ENCODE data around the gene MSI2.

The MSI2 gene

DNA sequence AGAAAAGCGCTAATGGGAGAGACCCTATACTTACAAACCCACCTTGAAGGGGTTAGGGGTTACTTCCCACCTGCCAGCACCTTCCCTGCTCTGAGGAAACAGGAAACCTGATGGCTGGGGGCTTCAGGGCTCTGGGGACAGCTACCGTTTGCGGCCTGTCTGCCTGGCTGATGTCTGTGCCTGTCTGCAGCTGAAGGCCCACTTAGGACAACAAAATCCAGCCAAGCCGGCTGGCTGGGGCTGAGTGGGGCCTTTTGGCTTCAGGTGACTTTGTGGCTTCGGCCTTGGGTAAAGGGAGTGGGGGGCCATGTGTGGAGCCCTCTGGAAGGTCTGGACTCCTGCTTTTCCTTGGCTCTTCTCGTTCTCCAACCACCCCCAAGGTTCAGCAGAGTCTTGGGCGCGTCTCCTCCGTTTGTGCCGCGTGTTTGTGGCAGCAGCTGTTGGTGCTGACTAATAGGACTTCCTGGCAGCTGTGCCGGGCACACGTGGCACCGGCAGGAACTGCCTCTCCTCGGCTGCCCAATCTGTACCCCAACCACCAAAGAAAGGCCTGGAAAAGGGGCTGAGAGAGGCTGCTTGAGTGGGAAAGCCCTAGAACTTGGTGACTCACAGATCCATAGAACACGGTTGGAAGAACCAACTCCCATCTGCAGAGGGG is 186.7 kb downstream of the MSI2 start:
- no peaks in the 10 kb centered on the region for H3K27me3 ChIP-seq (ENCODE audit: insufficient read depth, low read length)
- peaks cover 57% of the 10 kb centered on the region for H3K4me1 ChIP-seq (ENCODE audit: insufficient read depth, low read length)
- H2AFZ ChIP-seq (ENCODE audit: low read depth, low read length) = no peak overlapping the region
- H3K4me3 ChIP-seq (ENCODE audit: low read length) = no peak overlapping the region
- H3K9me3 ChIP-seq (ENCODE audit: low read length) = no peaks in the 10 kb centered on the region
- no peaks in the 10 kb centered on the region for H3K36me3 ChIP-seq (ENCODE audit: insufficient read depth, low read length)

DNA sequence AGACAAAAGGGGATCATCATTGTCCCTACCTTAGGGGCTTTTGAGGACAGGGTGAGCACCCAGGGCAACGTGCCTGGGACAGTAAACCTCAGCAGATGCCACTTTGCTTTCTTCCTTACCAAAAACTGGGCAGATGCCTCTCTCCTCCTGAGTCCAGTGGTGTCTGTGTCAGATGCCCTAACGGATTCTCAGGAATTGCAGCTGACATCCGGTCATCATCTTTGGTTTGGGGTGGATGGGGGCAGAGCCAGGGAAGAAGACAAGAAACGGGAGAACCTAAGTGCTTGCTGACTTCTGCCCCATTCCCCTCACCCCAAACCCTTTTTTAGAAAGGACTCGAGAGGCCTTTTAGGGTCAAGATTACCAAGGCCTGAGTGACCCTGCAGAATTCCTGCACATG is 187.5 kb downstream of the MSI2 start:
- Histone ChIP-seq H3K4me1 (ENCODE audit: insufficient read depth, low read length) (peaks cover 57% of the 10 kb centered on the region), H3K36me3 (ENCODE audit: insufficient read depth, low read length) (no peaks in the 10 kb centered on the region), H2AFZ (ENCODE audit: low read depth, low read length) (no peak overlapping the region), H3K4me3 (ENCODE audit: low read length) (no peak overlapping the region), H3K27me3 (ENCODE audit: insufficient read depth, low read length) (no peaks in the 10 kb centered on the region), H3K9me3 (ENCODE audit: low read length) (no peaks in the 10 kb centered on the region)

DNA sequence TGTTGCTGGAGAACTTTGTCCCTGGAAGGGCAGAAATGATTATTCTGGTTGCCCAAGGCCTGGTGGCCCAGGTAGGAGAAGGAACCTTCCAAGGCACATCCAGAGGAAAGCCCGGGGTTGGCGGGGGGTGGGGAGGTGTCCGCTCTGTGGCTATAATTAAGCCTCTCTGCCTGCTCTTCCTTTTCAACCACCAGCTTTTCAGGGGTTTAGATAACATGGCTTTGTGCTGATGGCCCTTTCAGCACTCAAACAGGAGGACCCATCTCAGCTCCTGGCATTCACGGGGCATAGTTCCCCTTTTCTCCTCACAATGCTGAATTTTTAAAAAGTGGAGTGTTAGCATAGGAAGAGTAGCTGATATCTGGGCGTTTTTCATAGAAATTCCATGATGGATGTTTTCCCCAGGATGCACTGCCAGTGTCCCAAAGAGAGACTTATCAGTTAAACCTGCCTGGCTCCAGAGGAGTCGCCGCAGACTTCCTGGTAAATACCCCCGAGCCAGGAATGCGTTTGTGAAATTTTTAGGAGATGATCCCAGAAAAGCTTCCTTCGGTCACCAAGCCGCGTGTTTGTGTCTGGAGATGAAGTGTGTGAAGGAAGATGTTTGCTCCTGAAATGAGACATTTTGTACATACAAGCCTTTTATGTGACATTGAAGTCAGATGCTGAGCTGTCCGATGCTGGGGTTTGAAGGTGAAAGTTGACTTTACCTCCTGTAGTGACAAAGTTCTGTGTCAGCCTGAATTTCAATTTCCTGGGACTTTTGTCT is 188.5 kb downstream of the MSI2 start:
- Histone ChIP-seq H3K9me3 (ENCODE audit: low read length) (no peaks in the 10 kb centered on the region), H3K4me1 (ENCODE audit: insufficient read depth, low read length) (peaks cover 57% of the 10 kb centered on the region)

DNA sequence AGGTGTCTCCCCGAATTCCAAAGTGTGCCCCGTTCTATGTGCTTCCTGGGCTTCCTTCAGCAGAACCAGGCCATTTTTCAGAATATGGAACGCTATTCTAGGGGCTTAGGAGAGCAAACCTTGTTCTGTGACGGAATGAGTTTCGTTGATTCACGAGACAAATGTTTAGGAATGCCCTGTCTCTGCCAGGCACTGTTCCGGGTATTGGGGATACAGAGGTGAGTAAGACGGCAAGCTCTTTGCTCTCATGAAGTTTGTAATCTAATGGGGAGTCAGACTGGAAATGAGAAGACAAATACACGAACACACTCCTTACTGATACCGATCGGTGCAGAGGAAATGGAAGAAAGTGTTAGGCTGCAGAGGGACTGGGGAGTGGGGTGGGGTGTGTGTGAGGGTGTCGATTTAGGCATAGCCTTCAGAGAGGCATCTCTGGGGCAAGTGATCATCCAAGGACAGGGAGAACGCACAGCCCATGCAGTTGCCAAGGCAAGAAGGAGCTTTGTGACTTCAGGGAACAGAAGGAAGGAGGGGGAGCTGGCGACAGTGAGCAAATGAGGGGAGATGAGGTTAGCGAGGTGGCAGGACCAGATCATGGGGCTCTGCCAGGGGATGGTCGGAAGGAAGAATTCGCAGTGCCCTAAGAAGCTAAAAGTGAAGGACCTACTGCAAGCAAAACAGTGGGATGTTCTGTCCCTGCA is 189.6 kb downstream of the MSI2 start:
- H2AFZ ChIP-seq (ENCODE audit: low read depth, low read length) = no peak overlapping the region
- no peaks in the 10 kb centered on the region for H3K36me3 ChIP-seq (ENCODE audit: insufficient read depth, low read length)
- no peak overlapping the region for H3K4me3 ChIP-seq (ENCODE audit: low read length)
- H3K9me3 ChIP-seq (ENCODE audit: low read length) = no peaks in the 10 kb centered on the region
- H3K27me3 ChIP-seq (ENCODE audit: insufficient read depth, low read length) = no peaks in the 10 kb centered on the region
- peaks cover 46% of the 10 kb centered on the region for H3K4me1 ChIP-seq (ENCODE audit: insufficient read depth, low read length)

More for the DNA sequence above, 188.5 kb downstream of the MSI2 start:
- no peak overlapping the region for H2AFZ ChIP-seq (ENCODE audit: low read depth, low read length)
- no peaks in the 10 kb centered on the region for H3K36me3 ChIP-seq (ENCODE audit: insufficient read depth, low read length)
- no peaks in the 10 kb centered on the region for H3K27me3 ChIP-seq (ENCODE audit: insufficient read depth, low read length)
- no peak overlapping the region for H3K4me3 ChIP-seq (ENCODE audit: low read length)

DNA sequence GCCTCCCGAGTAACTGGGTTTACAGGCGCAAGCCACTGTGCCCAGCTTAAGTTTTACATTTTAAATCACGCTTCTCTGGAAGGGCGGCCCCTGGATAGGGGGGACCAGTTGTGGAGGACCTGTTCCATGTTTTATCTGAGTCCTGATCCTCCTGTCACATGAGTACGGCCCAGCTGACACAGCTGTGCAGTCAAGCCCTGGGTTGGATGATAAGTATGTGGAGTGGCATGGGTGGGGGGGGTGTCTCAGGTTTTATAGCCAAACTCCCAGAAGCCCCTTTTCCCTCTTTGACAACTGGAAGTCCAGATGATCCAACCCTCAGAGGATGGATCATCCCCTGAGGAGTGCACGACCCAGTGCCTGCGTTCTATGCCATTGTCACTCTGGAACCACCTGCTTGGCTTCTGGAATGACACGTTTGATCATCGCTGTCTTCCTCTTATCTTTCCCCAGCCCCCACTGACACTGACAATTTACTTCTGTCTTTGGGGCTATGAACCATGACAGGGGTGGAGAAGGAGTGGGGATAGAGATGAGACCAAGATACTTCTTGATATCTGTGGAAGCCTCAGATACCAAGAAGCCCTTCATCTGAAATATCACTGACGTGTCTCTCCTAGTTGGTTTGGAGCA is 191.2 kb downstream of the MSI2 start:
- H2AFZ ChIP-seq (ENCODE audit: low read depth, low read length) = no peak overlapping the region

DNA sequence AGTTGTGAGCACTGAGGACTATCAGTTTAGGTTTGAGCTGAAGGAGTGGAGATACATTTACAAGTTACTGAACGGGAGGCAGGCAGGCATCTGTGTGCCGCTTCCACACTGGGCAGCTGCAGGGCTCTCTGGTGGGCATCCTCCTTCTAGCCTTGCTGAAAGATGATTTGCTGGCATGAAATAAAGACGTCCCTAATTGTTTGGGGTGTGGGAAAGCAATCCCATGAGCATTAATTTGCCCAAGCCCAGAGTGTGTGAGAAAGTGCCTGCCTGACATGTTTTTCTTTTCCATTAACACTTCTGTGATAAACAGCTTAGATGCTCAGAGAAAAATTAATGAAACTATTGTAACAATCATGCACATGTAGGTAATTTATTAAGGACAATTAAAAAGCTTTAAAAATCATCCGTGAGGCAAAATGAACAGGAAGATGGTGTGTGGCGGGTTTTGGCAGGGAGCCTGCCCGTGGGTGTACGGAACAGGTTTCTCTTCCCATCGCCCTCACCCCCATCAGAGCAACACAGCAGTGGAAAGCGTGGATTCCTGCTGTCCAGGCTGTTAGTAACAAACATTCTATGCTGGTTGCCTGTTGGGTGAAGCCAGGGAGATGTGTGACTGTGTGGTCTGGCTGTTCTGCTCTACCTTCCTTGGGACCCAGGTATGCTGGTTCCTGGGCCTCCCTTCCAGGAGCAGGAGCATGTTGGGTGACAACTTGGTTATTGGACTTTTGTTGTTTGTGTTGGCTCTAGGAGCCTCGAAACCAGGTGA is 191.9 kb downstream of the MSI2 start:
- no peak overlapping the region for H2AFZ ChIP-seq (ENCODE audit: low read depth, low read length)

More for the DNA sequence above, 191.2 kb downstream of the MSI2 start:
- no peaks in the 10 kb centered on the region for H3K36me3 ChIP-seq (ENCODE audit: insufficient read depth, low read length)
- peaks cover 36% of the 10 kb centered on the region for H3K4me1 ChIP-seq (ENCODE audit: insufficient read depth, low read length)
- no peaks in the 10 kb centered on the region for H3K27me3 ChIP-seq (ENCODE audit: insufficient read depth, low read length)
- H3K4me3 ChIP-seq (ENCODE audit: low read length) = no peak overlapping the region
- no peaks in the 10 kb centered on the region for H3K9me3 ChIP-seq (ENCODE audit: low read length)

DNA sequence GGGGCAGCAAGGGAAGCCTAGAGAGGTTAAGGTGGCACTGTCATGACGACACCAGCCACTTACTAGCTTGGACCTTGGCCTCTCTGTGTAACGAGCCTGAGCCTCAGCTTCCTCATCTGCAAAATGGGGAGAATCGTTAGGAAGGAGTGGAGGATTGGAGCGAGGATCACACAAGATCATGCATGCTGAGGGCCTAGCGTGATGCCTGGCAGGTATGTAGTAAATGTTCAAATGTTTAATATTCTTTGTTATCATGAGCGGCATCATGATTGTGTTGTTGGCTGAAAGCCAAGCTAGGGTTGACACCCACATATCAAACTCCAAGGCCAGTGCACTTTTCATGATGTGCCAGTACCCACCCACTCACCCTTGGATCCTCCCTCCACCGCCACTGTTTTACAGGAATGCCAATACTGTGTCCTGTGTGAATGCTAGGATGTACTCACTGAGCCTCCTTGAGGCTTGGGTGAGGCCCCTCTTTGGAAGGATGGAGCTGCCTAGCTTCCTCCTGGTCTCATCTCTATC is 192.5 kb downstream of the MSI2 start:
- H3K36me3 ChIP-seq (ENCODE audit: insufficient read depth, low read length) = peaks cover 1% of the 10 kb centered on the region
- H3K27me3 ChIP-seq (ENCODE audit: insufficient read depth, low read length) = no peaks in the 10 kb centered on the region
- H3K4me1 ChIP-seq (ENCODE audit: insufficient read depth, low read length) = peaks cover 31% of the 10 kb centered on the region
- no peaks in the 10 kb centered on the region for H3K9me3 ChIP-seq (ENCODE audit: low read length)
- no peak overlapping the region for H3K4me3 ChIP-seq (ENCODE audit: low read length)
- no peak overlapping the region for H2AFZ ChIP-seq (ENCODE audit: low read depth, low read length)

More for the DNA sequence above, 191.9 kb downstream of the MSI2 start:
- Histone ChIP-seq H3K4me3 (ENCODE audit: low read length) (no peak overlapping the region), H3K36me3 (ENCODE audit: insufficient read depth, low read length) (peaks cover 1% of the 10 kb centered on the region), H3K4me1 (ENCODE audit: insufficient read depth, low read length) (peaks cover 36% of the 10 kb centered on the region), H3K9me3 (ENCODE audit: low read length) (no peaks in the 10 kb centered on the region), H3K27me3 (ENCODE audit: insufficient read depth, low read length) (no peaks in the 10 kb centered on the region)

DNA sequence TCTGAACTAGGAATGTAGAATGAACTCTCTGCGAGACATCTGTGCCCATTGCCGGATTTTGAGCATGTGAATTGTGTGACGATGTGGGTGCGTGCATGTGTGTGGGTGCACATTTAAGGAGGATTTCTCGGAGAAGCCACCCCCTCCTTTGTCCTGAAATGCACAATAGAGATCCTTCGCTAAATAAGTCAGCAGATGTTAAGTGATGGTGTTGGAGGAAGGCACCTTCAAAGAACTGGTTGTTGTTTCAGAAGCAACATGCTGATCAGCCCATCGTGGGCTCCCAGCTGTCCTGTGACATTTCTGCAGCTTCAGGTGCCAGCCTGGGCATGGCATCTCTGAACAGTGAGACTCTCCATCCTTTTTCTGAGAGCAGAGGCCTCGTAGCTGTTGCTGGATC is 194.9 kb downstream of the MSI2 start:
- no peak overlapping the region for H3K4me3 ChIP-seq (ENCODE audit: low read length)

DNA sequence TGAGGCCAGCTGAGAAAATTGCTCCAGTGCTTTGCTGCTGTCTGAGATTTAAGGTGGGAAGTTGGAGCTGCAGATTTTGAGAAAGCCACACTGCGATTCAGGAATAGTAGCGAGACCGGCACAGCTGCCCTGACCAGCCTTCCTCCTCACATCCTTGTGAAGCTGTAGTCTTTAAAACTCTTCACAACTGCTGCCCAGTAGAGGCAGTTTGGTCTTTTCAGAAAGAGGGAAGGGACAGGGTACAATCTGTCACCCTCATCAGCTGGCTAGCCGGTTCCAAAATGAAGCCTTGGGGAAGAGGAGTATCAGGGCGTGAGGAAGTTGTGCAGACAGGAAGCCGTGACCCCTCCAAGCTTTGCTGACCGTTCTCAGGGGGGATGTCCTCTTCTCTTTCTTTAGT is 195.3 kb downstream of the MSI2 start:
- H3K4me1 ChIP-seq (ENCODE audit: insufficient read depth, low read length) = peaks cover 29% of the 10 kb centered on the region

More for the DNA sequence above, 194.9 kb downstream of the MSI2 start:
- Histone ChIP-seq H3K4me1 (ENCODE audit: insufficient read depth, low read length) (peaks cover 30% of the 10 kb centered on the region), H3K27me3 (ENCODE audit: insufficient read depth, low read length) (no peaks in the 10 kb centered on the region), H3K9me3 (ENCODE audit: low read length) (no peaks in the 10 kb centered on the region), H2AFZ (ENCODE audit: low read depth, low read length) (no peak overlapping the region), H3K36me3 (ENCODE audit: insufficient read depth, low read length) (peaks cover 1% of the 10 kb centered on the region)

DNA sequence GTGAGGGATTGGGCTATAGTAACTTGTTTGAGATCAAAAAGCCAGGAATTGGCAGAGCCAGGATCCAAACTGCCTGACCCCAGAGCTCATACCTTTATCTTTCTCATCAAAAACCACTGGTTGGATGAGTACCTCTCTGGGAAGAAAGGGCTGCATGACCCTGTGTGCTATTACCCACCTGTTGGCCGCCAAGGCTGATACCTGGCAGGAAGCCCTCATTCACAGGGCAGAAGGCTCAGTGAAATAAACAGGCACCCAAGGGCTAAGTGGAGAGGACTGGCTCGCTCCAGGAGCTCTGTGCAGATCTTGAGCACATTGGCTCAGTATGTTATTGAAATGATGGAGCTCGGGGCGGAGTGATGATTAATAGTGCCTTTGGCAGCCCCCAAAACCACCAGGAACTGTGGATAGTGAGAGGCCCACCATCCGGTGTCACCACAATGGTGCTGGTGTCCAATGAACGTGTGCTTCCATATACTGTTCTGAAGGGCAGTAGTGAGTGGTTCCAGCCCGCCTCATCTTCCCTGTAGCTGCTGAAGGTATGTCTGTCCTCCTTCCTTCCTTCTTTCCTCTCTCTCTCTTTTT is 197.6 kb downstream of the MSI2 start:
- Histone ChIP-seq H3K9me3 (ENCODE audit: low read length) (no peaks in the 10 kb centered on the region), H2AFZ (ENCODE audit: low read depth, low read length) (no peak overlapping the region), H3K36me3 (ENCODE audit: insufficient read depth, low read length) (peaks cover 1% of the 10 kb centered on the region), H3K4me3 (ENCODE audit: low read length) (no peak overlapping the region), H3K4me1 (ENCODE audit: insufficient read depth, low read length) (peaks cover 26% of the 10 kb centered on the region), H3K27me3 (ENCODE audit: insufficient read depth, low read length) (no peaks in the 10 kb centered on the region)

More for the DNA sequence above, 195.3 kb downstream of the MSI2 start:
- Histone ChIP-seq H3K27me3 (ENCODE audit: insufficient read depth, low read length) (no peaks in the 10 kb centered on the region), H3K36me3 (ENCODE audit: insufficient read depth, low read length) (peaks cover 1% of the 10 kb centered on the region), H3K9me3 (ENCODE audit: low read length) (no peaks in the 10 kb centered on the region), H3K4me3 (ENCODE audit: low read length) (no peak overlapping the region), H2AFZ (ENCODE audit: low read depth, low read length) (no peak overlapping the region)

DNA sequence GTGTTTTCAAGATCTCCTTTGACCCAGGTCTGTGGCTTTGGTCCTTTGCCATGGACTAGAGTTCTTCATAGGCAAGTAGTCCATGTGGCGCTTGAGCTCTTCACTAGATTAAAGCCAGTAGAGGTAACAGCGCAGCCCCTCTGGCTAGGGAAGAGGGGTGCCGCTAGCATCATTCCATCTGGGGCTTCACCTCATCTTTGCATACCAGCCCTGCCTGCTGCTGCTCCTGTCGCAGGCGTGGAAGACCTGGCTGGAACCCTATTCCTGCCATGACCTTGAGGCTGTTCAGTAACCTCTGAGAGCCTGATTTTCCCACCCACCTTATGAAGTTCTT is 198.4 kb downstream of the MSI2 start:
- no peak overlapping the region for H3K4me3 ChIP-seq (ENCODE audit: low read length)
- H3K27me3 ChIP-seq (ENCODE audit: insufficient read depth, low read length) = no peaks in the 10 kb centered on the region
- peaks cover 1% of the 10 kb centered on the region for H3K36me3 ChIP-seq (ENCODE audit: insufficient read depth, low read length)
- peaks cover 26% of the 10 kb centered on the region for H3K4me1 ChIP-seq (ENCODE audit: insufficient read depth, low read length)
- no peak overlapping the region for H2AFZ ChIP-seq (ENCODE audit: low read depth, low read length)
- no peaks in the 10 kb centered on the region for H3K9me3 ChIP-seq (ENCODE audit: low read length)
